ENCODE data around the gene NUDT3. TPM values are rescaled to one million over a fixed set of nuclear protein-coding genes. Genes with fewer than 3 reads are reported as not detected.

The NUDT3 gene
- total RNA-seq, 4 donors from 2014 or later, result 51.6 to 88.7 (median 57.3) TPM

DNA sequence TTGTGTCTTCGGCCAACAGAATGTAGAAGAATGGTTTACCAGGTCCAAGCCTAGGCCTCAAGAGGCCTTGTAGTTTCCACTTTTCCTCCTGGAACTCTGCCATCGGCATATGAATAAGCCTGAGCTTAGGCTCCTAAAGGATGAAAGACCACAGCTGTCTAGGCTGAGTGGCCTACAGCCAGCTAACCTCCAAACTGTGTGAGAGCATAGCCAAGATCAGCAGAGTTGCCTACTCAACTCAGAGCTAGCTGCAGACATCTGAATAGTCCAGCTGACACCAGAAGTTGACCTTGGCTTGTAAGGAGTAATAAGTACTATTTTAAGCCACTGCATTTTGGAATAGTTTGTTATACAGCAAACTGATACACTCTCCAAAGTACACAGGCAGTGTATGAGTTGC, 91.1 kb downstream of the NUDT3 start:
- DNase-seq (ENCODE audit: low spot score in 2 of 2), result no peak
- WGBS, 2 donors, result 30 to 32% methylated on average over 2 of the region's 2 CpGs
- Histone ChIP-seq H3K4me3 (no peak overlapping the region), H3K4me1 (peaks cover 0 to 61% (median 10%) of the 10 kb centered on the region in 4 donors), H3K9me3 (no peaks in the 10 kb centered on the region), H3K27me3 (no peaks in the 10 kb centered on the region), H3K36me3 (no peaks in the 10 kb centered on the region), H3K27ac (peak overlapping the region in 1 of 4 donors; percentile 0)
- TF ChIP-seq, protein P1, sequence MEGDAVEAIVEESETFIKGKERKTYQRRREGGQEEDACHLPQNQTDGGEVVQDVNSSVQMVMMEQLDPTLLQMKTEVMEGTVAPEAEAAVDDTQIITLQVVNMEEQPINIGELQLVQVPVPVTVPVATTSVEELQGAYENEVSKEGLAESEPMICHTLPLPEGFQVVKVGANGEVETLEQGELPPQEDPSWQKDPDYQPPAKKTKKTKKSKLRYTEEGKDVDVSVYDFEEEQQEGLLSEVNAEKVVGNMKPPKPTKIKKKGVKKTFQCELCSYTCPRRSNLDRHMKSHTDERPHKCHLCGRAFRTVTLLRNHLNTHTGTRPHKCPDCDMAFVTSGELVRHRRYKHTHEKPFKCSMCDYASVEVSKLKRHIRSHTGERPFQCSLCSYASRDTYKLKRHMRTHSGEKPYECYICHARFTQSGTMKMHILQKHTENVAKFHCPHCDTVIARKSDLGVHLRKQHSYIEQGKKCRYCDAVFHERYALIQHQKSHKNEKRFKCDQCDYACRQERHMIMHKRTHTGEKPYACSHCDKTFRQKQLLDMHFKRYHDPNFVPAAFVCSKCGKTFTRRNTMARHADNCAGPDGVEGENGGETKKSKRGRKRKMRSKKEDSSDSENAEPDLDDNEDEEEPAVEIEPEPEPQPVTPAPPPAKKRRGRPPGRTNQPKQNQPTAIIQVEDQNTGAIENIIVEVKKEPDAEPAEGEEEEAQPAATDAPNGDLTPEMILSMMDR (IDR thresholded peaks at IDR 0.05), result no peak
- no peak for TF ChIP-seq POLR2A (IDR thresholded peaks at IDR 0.05)
- TF ChIP-seq EP300 (IDR thresholded peaks at IDR 0.05), result no peak

DNA sequence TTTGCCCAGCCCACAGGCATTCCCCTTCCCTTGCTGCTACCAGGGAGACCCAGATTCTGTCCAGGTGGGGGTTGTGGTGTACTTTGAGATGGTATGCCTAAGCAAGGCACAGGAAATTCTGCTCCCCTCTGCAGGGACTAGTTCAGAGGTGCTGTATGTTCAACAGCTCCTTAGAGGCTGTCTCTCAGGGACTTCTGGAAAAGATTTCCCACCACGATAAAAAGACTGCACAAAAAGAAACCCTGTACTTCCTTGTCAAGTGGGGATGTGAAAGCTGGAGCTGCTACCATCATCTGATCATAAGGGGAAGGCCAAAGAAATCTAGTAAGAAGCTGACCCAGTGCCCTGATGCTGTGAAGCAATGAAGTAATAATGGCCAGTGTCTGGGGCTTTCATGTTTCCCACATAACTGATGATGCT, 92.1 kb downstream of the NUDT3 start:
- no peak overlapping the region for H3K4me3 ChIP-seq
- no peaks in the 10 kb centered on the region for H3K9me3 ChIP-seq
- no peak for DNase-seq (ENCODE audit: low spot score in 2 of 2)
- peaks cover 0 to 2% (median 0%) of the 10 kb centered on the region in 3 donors for H3K36me3 ChIP-seq
- WGBS, 2 donors, result 87 to 92% methylated on average over 1 of the region's 1 CpG
- peak overlapping the region in 1 of 4 donors; percentile 24 for H3K27ac ChIP-seq
- H3K27me3 ChIP-seq, result no peaks in the 10 kb centered on the region
- H3K4me1 ChIP-seq, result peaks cover 0 to 51% (median 6%) of the 10 kb centered on the region in 4 donors
- TF ChIP-seq, protein P1 (IDR thresholded peaks at IDR 0.05), result no peak
- peak in 1 of 2 donors; percentile 23 for TF ChIP-seq EP300 (IDR thresholded peaks at IDR 0.05)

DNA sequence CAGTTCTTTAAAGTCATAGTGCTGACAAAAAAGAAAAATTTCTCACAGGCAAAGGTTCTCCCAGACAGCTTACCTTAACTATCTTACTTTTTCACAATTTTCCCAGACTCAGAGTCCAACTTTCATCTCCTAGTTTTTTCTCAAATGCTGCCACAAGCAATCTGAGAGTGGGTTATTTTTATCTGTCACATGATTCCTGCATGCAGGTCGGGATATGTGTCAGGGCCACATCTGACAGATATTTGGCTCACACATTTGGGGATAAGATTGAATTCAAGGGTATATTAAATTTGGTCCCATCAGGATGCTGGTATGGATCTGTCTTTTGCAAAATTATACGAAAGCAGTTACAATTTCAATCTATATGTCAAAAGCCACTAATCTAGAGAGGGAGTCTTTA, 93.5 kb downstream of the NUDT3 start:
- TF ChIP-seq EP300 (IDR thresholded peaks at IDR 0.05), result no peak
- TF ChIP-seq, protein P1 (IDR thresholded peaks at IDR 0.05), result no peak
- peaks cover 0 to 46% (median 4%) of the 10 kb centered on the region in 4 donors for H3K4me1 ChIP-seq
- DNase-seq (ENCODE audit: low spot score in 2 of 2), result no peak
- H3K27me3 ChIP-seq, result no peaks in the 10 kb centered on the region
- WGBS, 2 donors, result 38 to 78% methylated on average over 2 of the region's 2 CpGs
- H3K36me3 ChIP-seq, result peaks cover 0 to 16% (median 0%) of the 10 kb centered on the region in 3 donors
- H3K27ac ChIP-seq, result no peak overlapping the region
- H3K4me3 ChIP-seq, result no peak overlapping the region
- H3K9me3 ChIP-seq, result no peaks in the 10 kb centered on the region

DNA sequence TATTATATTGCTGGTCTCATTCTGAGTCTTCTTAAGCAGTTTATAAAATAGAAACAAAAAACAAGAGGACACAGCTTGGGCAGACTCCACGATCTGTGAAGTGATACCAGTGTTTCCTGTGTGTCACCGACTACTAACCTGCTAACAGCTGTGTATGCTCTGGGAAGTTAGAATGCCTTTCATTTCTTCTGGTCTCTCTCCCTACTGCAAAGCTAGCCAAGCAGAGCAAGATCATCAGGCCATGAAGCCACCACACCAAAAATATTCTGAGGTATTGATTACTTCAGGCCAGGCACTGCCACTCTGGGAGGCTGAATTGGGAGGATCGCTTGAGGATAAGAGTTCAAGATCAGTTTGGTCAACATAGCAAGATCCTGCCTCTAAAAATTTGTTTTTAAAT, 96.7 kb downstream of the NUDT3 start:
- DNase-seq (ENCODE audit: low spot score in 2 of 2), result no peak
- Histone ChIP-seq H3K36me3 (peaks cover 0 to 43% (median 7%) of the 10 kb centered on the region in 3 donors), H3K9me3 (no peaks in the 10 kb centered on the region), H3K27me3 (no peaks in the 10 kb centered on the region), H3K27ac (no peak overlapping the region), H3K4me1 (peaks cover 0 to 19% (median 0%) of the 10 kb centered on the region in 4 donors), H3K4me3 (no peak overlapping the region)
- no peak for TF ChIP-seq EP300 (IDR thresholded peaks at IDR 0.05)
- TF ChIP-seq, protein P1 (IDR thresholded peaks at IDR 0.05), result no peak
- TF ChIP-seq POLR2A (IDR thresholded peaks at IDR 0.05), result no peak
- WGBS, 2 donors, result 73 to 79% methylated on average over 3 of the region's 3 CpGs

DNA sequence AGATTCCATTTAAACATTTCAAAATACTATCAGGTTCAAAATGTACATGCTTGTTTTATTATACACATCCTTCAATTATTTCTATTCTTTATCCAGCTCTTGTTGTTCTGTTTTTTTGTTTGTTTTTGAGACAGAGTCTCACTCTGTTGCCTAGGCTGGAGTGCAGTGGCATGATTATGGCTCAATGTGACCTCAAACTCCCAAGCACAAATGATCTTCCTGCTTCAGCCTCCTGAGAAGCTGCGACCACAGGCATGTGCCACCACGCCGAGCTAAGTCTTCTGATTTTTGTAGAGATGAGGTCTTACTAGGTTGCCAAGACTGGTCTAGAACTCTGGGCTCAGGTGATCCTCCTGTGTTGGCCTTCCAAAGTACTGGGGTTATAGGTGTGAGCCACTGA, 99.5 kb downstream of the NUDT3 start:
- no peaks in the 10 kb centered on the region for H3K9me3 ChIP-seq
- H3K36me3 ChIP-seq, result peaks cover 0 to 59% (median 7%) of the 10 kb centered on the region in 3 donors
- H3K27ac ChIP-seq, result no peak overlapping the region
- no peaks in the 10 kb centered on the region for H3K27me3 ChIP-seq
- DNase-seq (ENCODE audit: low spot score in 2 of 2), result no peak
- no peak overlapping the region for H3K4me3 ChIP-seq
- H3K4me1 ChIP-seq, result peaks cover 0 to 20% (median 4%) of the 10 kb centered on the region in 4 donors
- WGBS, 2 donors, result 97 to 98% methylated on average over 3 of the region's 3 CpGs
- TF ChIP-seq, protein P1 (IDR thresholded peaks at IDR 0.05), result no peak
- TF ChIP-seq EP300 (IDR thresholded peaks at IDR 0.05) (no peak), POLR2A (IDR thresholded peaks at IDR 0.05) (no peak)
